ENCODE measurements around the gene DCLK1.

Gene DCLK1

DNA sequence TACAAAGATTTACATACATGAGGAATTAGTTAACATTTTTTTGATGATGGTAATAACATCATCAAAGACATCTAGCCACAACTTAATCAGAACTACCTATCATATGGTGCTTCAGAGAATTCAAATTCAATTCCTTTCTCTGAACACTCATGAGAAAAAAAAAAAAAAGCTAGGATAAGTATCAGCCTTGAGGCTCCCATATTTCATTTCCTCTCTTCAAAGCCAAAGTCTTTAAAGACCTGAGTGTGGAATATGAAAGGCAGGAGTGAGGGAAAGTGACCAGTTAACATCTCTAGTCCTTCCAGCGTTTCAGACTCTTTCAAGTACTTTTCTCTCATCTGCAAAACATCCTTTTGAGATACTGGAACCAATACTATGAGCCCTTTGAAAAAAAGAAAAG is 137.5 kb downstream of the DCLK1 start:
- no peak for TF ChIP-seq TAF1 (IDR thresholded peaks at IDR 0.05; ENCODE audit: borderline replicate concordance, insufficient read depth, low read length)
- TF ChIP-seq, protein P1, sequence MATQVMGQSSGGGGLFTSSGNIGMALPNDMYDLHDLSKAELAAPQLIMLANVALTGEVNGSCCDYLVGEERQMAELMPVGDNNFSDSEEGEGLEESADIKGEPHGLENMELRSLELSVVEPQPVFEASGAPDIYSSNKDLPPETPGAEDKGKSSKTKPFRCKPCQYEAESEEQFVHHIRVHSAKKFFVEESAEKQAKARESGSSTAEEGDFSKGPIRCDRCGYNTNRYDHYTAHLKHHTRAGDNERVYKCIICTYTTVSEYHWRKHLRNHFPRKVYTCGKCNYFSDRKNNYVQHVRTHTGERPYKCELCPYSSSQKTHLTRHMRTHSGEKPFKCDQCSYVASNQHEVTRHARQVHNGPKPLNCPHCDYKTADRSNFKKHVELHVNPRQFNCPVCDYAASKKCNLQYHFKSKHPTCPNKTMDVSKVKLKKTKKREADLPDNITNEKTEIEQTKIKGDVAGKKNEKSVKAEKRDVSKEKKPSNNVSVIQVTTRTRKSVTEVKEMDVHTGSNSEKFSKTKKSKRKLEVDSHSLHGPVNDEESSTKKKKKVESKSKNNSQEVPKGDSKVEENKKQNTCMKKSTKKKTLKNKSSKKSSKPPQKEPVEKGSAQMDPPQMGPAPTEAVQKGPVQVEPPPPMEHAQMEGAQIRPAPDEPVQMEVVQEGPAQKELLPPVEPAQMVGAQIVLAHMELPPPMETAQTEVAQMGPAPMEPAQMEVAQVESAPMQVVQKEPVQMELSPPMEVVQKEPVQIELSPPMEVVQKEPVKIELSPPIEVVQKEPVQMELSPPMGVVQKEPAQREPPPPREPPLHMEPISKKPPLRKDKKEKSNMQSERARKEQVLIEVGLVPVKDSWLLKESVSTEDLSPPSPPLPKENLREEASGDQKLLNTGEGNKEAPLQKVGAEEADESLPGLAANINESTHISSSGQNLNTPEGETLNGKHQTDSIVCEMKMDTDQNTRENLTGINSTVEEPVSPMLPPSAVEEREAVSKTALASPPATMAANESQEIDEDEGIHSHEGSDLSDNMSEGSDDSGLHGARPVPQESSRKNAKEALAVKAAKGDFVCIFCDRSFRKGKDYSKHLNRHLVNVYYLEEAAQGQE (IDR thresholded peaks at IDR 0.05; ENCODE audit: insufficient read depth in 1 of 2, low read depth in 2 of 2, low read length in 2 of 2) = no peak
- TF ChIP-seq SIN3A (IDR thresholded peaks at IDR 0.05; ENCODE audit: borderline replicate concordance, insufficient read depth, low read length) = no peak
- TF ChIP-seq FOXP2 (optimal IDR thresholded peaks at IDR 0.05; ENCODE audit: borderline replicate concordance, extremely low read depth, extremely low read length, insufficient read depth) = no peak
- TF ChIP-seq POLR2AphosphoS5 (IDR thresholded peaks at IDR 0.05; ENCODE audit: low read depth, low read length) = no peak

DNA sequence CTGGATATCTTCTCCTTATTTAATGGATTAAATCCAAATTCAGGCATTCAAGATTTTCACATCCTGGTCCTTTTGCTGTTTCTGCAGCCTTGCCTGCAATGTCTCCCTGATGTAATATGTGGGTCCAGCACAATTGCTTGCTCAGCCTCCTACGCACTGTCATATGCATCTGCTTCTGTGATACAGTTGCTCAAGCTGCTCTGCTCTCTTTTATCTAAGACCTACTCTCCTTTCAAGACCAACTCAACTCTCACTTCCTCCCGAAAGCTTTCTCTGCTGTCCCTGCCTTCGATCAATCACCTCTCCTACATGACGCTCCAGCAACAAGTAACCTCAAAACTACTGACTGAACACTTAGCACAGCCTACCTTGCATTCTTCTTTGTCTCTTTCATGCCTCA is 138.2 kb downstream of the DCLK1 start:
- TF ChIP-seq, protein P1 (IDR thresholded peaks at IDR 0.05; ENCODE audit: insufficient read depth in 1 of 2, low read depth in 2 of 2, low read length in 2 of 2) = no peak
- no peak for TF ChIP-seq TAF1 (IDR thresholded peaks at IDR 0.05; ENCODE audit: borderline replicate concordance, insufficient read depth, low read length)
- no peak for TF ChIP-seq FOXP2 (optimal IDR thresholded peaks at IDR 0.05; ENCODE audit: borderline replicate concordance, extremely low read depth, extremely low read length, insufficient read depth)
- TF ChIP-seq POLR2AphosphoS5 (IDR thresholded peaks at IDR 0.05; ENCODE audit: low read depth, low read length) = no peak
- TF ChIP-seq SIN3A (IDR thresholded peaks at IDR 0.05; ENCODE audit: borderline replicate concordance, insufficient read depth, low read length) = no peak

DNA sequence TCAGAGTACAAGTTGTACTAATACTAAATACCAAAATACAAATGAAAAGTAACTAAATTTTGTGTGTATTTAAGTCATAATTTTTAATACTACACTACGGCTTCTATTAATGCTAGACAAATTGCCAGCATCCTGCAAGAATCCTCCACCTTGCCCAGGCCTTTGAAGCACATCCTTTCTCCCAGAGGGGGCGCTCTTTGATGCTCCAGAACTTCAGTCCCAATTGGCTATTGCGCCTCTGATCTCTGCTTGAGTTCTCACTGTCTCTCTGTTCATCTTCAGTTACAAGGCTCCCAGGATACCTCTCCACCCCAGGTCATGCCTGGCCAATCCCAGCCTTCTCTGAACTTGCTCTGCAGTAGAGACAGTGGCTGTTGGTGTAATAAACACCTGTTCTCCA is 141.0 kb downstream of the DCLK1 start:
- TF ChIP-seq SIN3A (IDR thresholded peaks at IDR 0.05; ENCODE audit: borderline replicate concordance, insufficient read depth, low read length) (no peak), FOXP2 (optimal IDR thresholded peaks at IDR 0.05; ENCODE audit: borderline replicate concordance, extremely low read depth, extremely low read length, insufficient read depth) (no peak), POLR2AphosphoS5 (IDR thresholded peaks at IDR 0.05; ENCODE audit: low read depth, low read length) (no peak)
- TF ChIP-seq, protein P1 (IDR thresholded peaks at IDR 0.05; ENCODE audit: insufficient read depth in 1 of 2, low read depth in 2 of 2, low read length in 2 of 2) = no peak

DNA sequence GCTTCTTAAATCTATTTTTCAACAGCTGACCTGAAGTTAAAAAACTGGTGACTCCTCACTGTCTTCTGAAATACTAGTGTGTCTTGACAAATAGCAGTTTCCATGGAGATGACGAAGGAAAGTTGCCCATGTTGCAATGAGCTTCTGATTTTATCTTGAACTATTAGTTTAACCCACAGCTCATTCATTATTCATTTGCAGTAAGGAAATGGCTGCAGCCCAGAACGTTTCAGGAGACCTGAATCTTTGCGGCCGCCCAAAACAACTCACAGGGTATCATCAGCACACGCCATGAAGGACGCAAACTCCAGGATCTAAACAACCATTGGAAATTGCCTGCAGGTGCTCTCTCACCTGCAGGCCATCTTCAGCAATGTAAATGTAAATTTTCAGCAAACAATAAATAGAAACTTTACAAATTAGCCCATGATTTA is 142.5 kb downstream of the DCLK1 start:
- TF ChIP-seq, protein P1 (IDR thresholded peaks at IDR 0.05; ENCODE audit: insufficient read depth in 1 of 2, low read depth in 2 of 2, low read length in 2 of 2) = no peak
- no peak for TF ChIP-seq POLR2AphosphoS5 (IDR thresholded peaks at IDR 0.05; ENCODE audit: low read depth, low read length)
- TF ChIP-seq FOXP2 (optimal IDR thresholded peaks at IDR 0.05; ENCODE audit: borderline replicate concordance, extremely low read depth, extremely low read length, insufficient read depth) = no peak
- TF ChIP-seq TAF1 (IDR thresholded peaks at IDR 0.05; ENCODE audit: borderline replicate concordance, insufficient read depth, low read length) = no peak
